Mesothelial cell of epicardium (in vitro differentiated cells): ENCODE measurements around the gene VGF. TPM values are rescaled to one million over a fixed set of nuclear protein-coding genes. Genes with fewer than 3 reads are reported as not detected.
"Not testable (repeated sequence)": the region's sequence is repeated elsewhere in the genome, so short reads cannot be mapped to it uniquely, and the experiment has no call there.

Experiments used
- DNase-seq, 2 experiments: peaks; one replicate each; pipeline ENCODE4 v3.0.0; 2021; ENCODE audit warnings: low spot score in 2 of 2; ENCODE audit not compliant: unreplicated experiment in 2 of 2
- H3K27ac Mint-ChIP-seq: 2 replicates; pipeline ENCODE4 v1.8.0; 2021; ENCODE audit warnings: mixed read lengths
- H3K27me3 Mint-ChIP-seq: 2 replicates; pipeline ENCODE4 v1.8.0; 2021; ENCODE audit warnings: low read depth, mixed read lengths
- H3K36me3 Mint-ChIP-seq: 2 replicates; pipeline ENCODE4 v1.8.0; 2021; ENCODE audit warnings: mixed read lengths
- H3K4me1 Mint-ChIP-seq: 2 replicates; pipeline ENCODE4 v1.8.0; 2021; ENCODE audit warnings: mixed read lengths
- H3K4me3 Mint-ChIP-seq: 2 replicates; pipeline ENCODE4 v1.8.0; 2021; ENCODE audit warnings: mild to moderate bottlenecking, moderate library complexity, mixed read lengths
- H3K9me3 Mint-ChIP-seq: 2 replicates; pipeline ENCODE4 v1.8.0; 2021; ENCODE audit warnings: mixed read lengths
- CTCF ChIP-seq: fragments of 200-600 bp; sonication (generic); IDR thresholded peaks from one replicate; pipeline ENCODE4 v1.5.0; 2021; ENCODE audit warnings: antibody characterized with exemption; ENCODE audit not compliant: unreplicated experiment
- total RNA-seq: library from RNA; stranded (reverse); gene quantifications from 3 replicates; pipeline ENCODE4 v1.2.1, GENCODE V29; 2021

Gene VGF
- total RNA-seq, 1 donor from 2014 or later, result 0.36 TPM

- TF ChIP-seq CTCF, result no peak
- Mint-ChIP-seq H3K9me3 (peaks cover 3% of the 10 kb centered on the region), H3K4me1 (peaks cover 43% of the 10 kb centered on the region), H3K4me3 (peak overlapping the region; percentile 45), H3K36me3 (no peaks in the 10 kb centered on the region), H3K27ac (peak overlapping the region; percentile 97), H3K27me3 (no peaks in the 10 kb centered on the region)
- DNase-seq, result peak; percentile 55 to 70
Measured at GRCh38 chr7:101121991-101122932, 43.1 kb downstream of the VGF start.

- H3K36me3 Mint-ChIP-seq, DNase-seq: not testable (repeated sequence)
Measured at GRCh38 chr7:101121631-101121990, 43.8 kb downstream of the VGF start.

DNA sequence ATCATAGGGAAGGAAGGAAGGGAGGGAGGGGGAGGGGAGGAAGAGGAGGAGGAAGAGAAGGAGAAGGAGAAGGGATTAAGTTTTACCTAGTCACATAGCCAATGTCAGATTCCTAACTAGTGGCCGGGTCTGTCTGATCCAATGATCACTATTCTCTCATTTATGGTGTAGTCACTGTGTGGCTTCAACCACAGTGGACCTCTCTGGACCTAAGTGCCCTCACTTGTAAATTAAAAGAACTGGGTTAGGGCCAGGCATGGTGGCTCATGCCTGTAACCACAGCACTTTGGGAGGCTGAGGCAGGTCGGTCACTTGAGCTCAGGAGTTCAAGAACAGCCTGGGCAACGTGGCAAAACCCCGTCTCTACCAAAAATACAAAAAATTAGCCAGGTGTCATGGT is 45.1 kb downstream of the VGF start:
- DNase-seq, result no peak
- TF ChIP-seq CTCF, result no peak
- Mint-ChIP-seq H3K4me1 (peaks cover 28% of the 10 kb centered on the region), H3K27me3 (no peaks in the 10 kb centered on the region), H3K27ac (no peak overlapping the region), H3K36me3 (no peaks in the 10 kb centered on the region), H3K9me3 (no peaks in the 10 kb centered on the region), H3K4me3 (no peak overlapping the region)

More at GRCh38 chr7:101121631-101121990, 43.8 kb downstream of the VGF start:
- H3K4me3 Mint-ChIP-seq, H3K9me3 Mint-ChIP-seq, H3K27me3 Mint-ChIP-seq: not testable (repeated sequence)
- peaks cover 37% of the 10 kb centered on the region for H3K4me1 Mint-ChIP-seq
- H3K27ac Mint-ChIP-seq, result peak overlapping the region; percentile 97

DNA sequence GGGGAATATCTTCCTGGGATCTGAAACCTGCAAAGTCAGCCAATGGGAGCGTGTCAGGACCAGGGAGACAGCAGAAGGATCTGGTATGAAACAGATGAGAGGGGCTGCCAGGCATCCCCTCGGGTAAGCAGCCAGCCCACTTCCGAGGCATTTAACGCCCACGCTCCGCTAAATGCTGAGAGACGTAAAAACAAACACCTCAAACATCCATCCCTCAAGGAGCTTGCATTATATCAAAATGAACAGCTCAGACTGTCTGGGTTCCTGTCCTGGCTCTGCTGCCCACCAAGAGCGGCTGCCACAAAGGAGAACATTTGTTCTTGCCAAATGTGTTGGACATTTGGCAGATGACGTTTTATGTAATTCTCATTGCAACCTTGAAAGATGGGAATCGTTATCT is 45.5 kb downstream of the VGF start:
- Mint-ChIP-seq H3K4me3 (no peak overlapping the region), H3K27ac (peak overlapping the region; percentile 24), H3K4me1 (peaks cover 27% of the 10 kb centered on the region), H3K36me3 (no peaks in the 10 kb centered on the region), H3K27me3 (no peaks in the 10 kb centered on the region), H3K9me3 (no peaks in the 10 kb centered on the region)
- no peak for DNase-seq
- TF ChIP-seq CTCF, result no peak

- H3K27me3 Mint-ChIP-seq, result no peaks in the 10 kb centered on the region
- H3K4me1 Mint-ChIP-seq, result peaks cover 22% of the 10 kb centered on the region
- H3K27ac Mint-ChIP-seq, result no peak overlapping the region
- no peak overlapping the region for H3K4me3 Mint-ChIP-seq
- no peak for TF ChIP-seq CTCF
- H3K36me3 Mint-ChIP-seq, result no peaks in the 10 kb centered on the region
- no peaks in the 10 kb centered on the region for H3K9me3 Mint-ChIP-seq
- no peak for DNase-seq
Measured at GRCh38 chr7:101118856-101119255, 46.5 kb downstream of the VGF start.

GRCh38 chr7:101116898-101117297 is 48.5 kb downstream of the VGF start:
- Mint-ChIP-seq H3K4me3 (no peak overlapping the region), H3K27ac (peak overlapping the region; percentile 83), H3K4me1 (peaks cover 14% of the 10 kb centered on the region), H3K9me3 (no peaks in the 10 kb centered on the region), H3K27me3 (no peaks in the 10 kb centered on the region), H3K36me3 (no peaks in the 10 kb centered on the region)
- DNase-seq, result no peak
- no peak for TF ChIP-seq CTCF
